Dermis blood vessel endothelial cell (primary cell): ENCODE results near the gene COL18A1. TPM values are rescaled to one million over a fixed set of nuclear protein-coding genes. Genes with fewer than 3 reads are reported as not detected.
"Not testable (repeated sequence)": the region's sequence is repeated elsewhere in the genome, so short reads cannot be mapped to it uniquely, and the experiment has no call there.

Source experiments
- DNase-seq: peaks from one replicate; pipeline ENCODE4 v3.0.0; 2010
- total RNA-seq: library from RNA; depleted of rRNA; stranded (reverse); fragments of >200 nt; gene quantifications from 2 replicates; pipeline ENCODE4 v1.2.3, GENCODE V29; 2014

COL18A1 gene
- total RNA-seq, 1 donor from 2014 or later = 309 TPM

- not testable (repeated sequence) for DNase-seq
Observed at GRCh38 chr21:45442686-45443594, 38.0 kb downstream of the COL18A1 start.

- no peak for DNase-seq
Observed at GRCh38 chr21:45443595-45444181, 38.7 kb downstream of the COL18A1 start.

GRCh38 chr21:45444385-45444784, 39.4 kb downstream of the COL18A1 start:
- no peak for DNase-seq

DNA sequence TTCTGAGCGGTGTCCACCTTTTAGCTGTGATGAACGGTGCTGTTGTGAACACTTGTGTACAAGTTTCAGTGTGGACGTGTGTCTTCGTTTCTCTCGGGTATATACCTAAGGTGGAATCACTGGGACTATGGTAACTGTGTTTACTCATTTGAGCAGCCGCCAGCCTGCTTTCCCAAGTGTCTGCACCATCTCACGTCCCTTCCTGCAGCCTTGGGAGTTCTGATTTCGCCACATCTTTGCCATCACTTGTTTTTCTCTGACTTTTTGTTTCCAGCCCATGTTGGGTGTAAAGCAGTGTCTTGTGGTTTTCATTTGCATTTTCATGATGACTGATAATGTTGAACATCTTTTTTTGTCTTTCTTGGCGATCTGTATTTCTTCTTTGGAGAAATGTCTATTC, 40.4 kb downstream of the COL18A1 start:
- DNase-seq = no peak

GRCh38 chr21:45447821-45448220, 42.9 kb downstream of the COL18A1 start:
- no peak for DNase-seq

- no peak for DNase-seq
Observed at GRCh38 chr21:45448283-45448809, 43.4 kb downstream of the COL18A1 start.

- no peak for DNase-seq
Observed at GRCh38 chr21:45448810-45449657, 44.1 kb downstream of the COL18A1 start.

DNA sequence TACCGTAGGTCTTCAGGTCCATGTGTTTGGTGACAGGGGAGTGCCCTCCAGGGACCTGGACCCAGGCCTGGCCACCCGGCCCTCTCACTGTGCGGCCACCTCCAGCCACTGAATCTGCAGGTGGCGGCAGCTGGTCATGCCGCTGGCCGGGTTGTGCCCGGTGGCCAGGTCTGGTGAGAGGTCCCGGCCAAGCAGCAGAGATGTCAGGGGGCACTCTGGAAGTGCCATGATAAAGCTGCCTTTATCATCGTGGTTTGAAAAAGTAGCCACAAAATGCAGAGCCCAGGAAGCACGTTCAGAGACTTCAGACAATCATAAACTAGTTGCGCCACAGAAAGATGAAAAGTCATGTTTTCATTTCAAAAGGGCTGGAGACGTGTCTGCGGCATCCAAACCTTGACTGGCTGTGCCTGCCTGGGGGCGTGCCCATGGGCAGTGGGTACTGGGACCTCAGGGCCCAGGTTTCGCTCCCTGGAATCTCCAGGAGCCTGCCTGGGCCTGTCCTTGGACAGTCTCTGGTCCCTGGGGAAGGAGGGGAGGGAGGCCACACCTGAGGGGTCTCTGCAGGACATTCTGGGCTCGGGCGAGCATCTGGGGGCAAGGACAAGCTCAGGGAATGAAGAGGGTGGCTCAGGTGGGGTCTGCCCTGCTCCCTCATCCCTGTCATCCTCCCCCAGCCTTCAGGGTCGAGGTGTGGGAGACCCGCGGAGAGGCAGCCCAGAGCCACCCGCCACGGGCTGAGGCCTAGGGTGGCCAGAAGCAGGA, 44.9 kb downstream of the COL18A1 start:
- no peak for DNase-seq

DNA sequence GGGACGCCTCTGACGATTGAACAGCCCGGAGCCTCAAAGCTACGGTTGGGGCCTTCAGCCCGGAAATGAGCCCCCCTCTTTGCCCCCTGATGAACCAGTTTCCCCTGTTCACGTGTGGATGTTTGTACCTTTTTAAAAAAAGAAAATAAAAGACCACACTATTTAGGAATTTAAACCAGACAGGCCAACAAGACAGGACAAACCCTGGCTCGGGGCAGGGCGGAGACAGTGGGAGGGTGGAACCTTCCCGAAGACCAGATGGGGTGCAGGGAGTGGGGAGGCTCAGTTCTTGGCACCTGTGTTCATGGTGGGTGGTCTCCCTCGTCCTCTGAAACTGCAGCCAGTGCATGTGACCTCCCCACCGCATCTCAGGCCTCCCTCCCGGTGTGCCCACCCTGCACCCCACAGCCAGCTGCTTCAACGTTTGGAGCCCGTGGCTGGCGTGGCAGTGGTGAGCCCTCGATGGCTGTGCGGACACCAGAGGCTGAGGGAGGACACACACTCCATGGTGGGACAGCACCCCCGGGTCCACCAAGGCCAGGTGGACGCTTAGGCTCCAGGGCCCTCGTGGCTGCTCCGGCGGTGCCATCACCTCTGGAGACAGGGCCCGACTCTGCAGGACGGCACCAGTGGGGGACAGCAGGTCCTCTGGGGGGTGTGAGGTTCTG, 45.6 kb downstream of the COL18A1 start:
- no peak for DNase-seq

DNA sequence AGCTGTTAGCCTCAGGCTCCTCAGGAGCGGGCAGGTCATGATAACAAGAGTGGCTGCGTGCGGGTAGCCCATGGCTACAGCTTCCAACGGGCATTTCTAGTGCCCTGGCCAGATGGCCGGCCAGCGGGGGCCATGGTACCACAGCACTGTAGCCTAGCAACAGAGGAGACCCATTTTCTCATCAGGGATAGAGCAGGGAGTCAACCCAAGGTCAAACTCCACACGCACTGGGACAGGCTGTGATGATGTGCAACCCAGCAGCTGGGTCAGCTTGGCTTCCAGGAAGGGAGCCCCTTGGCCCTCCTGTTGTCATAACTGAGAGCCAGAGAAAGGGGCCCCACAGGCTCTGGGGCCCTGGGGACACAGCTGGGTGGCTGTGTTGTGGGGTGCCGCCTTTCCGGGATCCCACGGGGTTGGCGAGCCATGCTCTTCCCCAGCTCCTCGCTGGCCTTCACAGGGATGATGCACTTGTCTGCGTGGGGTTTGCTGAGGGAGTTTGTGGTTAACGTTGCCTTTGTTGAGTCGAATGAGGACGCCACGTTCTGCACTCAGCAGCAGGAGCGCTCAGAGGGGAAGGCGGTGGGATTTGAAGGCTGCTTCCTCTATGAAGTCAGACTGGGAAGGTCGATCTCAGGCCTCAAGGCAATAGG, 46.3 kb downstream of the COL18A1 start:
- DNase-seq = no peak

DNA sequence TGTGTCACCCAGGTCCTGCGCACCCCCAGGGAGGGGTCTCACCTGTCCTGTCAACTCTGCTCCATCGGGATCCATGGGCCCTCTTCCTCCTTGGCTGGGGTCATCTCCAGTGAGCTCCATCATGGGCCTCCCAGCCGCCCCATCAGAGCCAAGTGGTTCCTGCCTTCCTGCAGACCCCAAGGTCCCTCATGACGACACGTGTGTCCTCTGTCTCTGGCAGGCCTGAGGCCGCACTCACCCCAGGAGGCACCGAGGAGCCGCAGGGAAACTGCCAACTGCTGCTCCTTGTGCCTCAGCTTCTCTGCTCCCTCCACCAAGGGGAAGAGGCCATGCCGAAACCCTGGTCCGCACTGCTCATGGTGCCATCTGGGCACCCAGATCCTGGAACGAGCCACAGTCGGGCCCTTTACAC, 46.8 kb downstream of the COL18A1 start:
- DNase-seq = no peak

DNA sequence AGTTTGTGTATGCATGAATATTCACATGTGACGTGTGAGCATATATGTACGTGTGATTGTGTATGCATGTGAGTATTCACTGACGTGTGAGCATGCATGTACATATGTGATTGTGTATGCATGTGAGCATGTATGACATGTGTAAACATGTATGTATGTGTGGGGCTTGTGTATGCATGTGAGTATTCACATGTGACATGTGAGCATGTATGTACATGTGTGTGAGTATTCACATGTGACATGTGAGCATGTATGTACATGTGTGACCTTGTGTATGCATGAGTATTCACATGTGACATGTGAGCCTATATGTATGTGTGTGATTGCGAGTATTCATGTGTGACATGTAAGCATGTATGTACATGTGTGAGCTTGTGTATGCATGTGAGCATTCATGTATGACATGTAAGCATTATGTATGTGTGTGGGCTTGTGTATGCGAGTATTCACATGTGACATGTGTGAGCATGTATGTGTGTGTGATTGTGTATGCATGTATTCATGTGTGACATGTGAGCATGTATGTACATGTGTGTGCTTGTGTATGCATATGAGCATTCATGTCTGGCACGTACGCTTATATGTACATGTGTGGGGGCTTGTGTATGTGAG, 47.8 kb downstream of the COL18A1 start:
- no peak for DNase-seq

DNA sequence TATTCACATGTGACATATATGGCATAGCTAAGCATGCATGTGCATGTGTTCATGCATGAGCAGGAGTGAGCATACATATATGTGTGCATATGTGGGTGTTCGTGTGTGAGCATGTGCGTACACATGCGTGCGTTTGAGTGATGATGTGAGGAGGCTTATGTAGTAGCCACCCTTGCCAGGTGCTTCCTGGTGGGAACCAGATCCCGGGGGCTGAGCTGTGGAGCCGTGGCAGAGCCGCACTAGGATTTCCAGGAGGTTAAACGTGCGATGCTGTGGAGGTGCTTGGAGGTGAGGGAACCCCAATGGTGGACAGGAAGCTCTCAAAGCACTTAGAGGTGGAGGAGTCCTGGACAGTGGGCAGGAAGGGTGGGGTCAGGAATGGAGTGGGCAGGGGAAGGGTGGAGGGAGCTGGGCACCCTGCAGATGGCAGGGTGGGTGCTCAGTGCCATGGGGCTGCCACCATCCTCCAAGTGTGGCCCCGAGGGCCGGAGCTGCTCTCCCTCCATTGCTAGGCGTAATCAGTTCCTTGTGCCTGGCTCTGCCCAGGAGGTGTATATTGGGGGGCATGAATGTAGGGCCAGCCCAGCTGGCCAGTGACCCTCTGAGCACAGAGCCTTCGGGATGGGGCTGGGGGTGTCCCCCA, 48.5 kb downstream of the COL18A1 start:
- DNase-seq = no peak

GRCh38 chr21:45454060-45454925, 49.3 kb downstream of the COL18A1 start:
- DNase-seq = no peak

- no peak for DNase-seq
Observed at GRCh38 chr21:45454926-45455673, 50.1 kb downstream of the COL18A1 start.

DNA sequence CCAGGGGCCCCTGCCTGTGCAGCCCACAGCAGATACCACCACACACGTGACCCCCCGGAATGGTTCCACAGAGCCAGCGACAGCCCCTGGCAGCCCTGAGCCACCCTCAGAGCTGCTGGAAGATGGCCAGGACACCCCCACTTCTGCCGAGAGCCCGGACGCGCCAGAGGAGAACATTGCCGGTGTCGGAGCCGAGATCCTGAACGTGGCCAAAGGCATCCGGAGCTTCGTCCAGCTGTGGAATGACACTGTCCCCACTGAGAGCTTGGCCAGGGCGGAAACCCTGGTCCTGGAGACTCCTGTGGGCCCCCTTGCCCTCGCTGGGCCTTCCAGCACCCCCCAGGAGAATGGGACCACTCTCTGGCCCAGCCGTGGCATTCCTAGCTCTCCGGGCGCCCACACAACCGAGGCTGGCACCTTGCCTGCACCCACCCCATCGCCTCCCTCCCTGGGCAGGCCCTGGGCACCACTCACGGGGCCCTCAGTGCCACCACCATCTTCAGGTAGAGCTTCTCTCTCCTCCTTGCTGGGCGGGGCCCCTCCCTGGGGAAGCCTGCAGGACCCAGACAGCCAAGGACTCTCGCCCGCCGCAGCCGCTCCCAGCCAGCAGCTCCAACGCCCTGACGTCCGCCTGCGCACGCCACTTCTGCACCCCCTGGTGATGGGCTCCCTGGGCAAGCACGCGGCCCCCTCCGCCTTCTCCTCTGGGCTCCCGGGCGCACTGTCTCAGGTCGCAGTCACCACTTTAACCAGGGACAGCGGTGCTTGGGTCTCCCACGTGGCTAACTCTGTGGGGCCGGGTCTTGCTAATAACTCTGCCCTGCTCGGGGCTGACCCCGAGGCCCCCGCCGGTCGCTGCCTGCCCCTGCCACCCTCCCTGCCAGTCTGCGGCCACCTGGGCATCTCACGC, 51.0 kb downstream of the COL18A1 start:
- DNase-seq = no peak

GRCh38 chr21:45456584-45457160, 51.7 kb downstream of the COL18A1 start:
- no peak for DNase-seq
